Central memory CD8-positive, alpha-beta T cell (primary cell): ENCODE results near the gene LSS.

Source experiments
- ATAC-seq: fragments of 150-1000 bp; cut with Tn5 transposase; replicated peaks from 2 replicates; pipeline ENCODE4 v1.10.0; 2022; ENCODE audit warnings: mild to moderate bottlenecking, moderate FRiP score, moderate number of reproducible peaks; ENCODE audit not compliant: poor library complexity, severe bottlenecking; ENCODE audit errors: extremely low read depth
- DNase-seq, 2 donors: peaks; one replicate each; pipeline ENCODE4 v3.0.0; 2021; ENCODE audit warnings: low spot score in 2 of 2
- H3K27ac Mint-ChIP-seq: one replicate; pipeline ENCODE4 v1.8.0; 2022; ENCODE audit warnings: low read depth, mild to moderate bottlenecking, moderate library complexity, mixed read lengths
- H3K27me3 Mint-ChIP-seq: one replicate; pipeline ENCODE4 v1.8.0; 2022; ENCODE audit warnings: mixed read lengths
- H3K36me3 Mint-ChIP-seq: one replicate; pipeline ENCODE4 v1.8.0; 2022; ENCODE audit warnings: mild to moderate bottlenecking, moderate library complexity, mixed read lengths; ENCODE audit not compliant: insufficient read depth
- H3K4me1 Mint-ChIP-seq: one replicate; pipeline ENCODE4 v1.8.0; 2022; ENCODE audit warnings: mixed read lengths
- H3K4me3 Mint-ChIP-seq: one replicate; pipeline ENCODE4 v1.8.0; 2022; ENCODE audit warnings: mild to moderate bottlenecking, moderate library complexity, mixed read lengths
- H3K9me3 Mint-ChIP-seq: one replicate; pipeline ENCODE4 v1.8.0; 2022; ENCODE audit warnings: mixed read lengths

LSS gene

DNA sequence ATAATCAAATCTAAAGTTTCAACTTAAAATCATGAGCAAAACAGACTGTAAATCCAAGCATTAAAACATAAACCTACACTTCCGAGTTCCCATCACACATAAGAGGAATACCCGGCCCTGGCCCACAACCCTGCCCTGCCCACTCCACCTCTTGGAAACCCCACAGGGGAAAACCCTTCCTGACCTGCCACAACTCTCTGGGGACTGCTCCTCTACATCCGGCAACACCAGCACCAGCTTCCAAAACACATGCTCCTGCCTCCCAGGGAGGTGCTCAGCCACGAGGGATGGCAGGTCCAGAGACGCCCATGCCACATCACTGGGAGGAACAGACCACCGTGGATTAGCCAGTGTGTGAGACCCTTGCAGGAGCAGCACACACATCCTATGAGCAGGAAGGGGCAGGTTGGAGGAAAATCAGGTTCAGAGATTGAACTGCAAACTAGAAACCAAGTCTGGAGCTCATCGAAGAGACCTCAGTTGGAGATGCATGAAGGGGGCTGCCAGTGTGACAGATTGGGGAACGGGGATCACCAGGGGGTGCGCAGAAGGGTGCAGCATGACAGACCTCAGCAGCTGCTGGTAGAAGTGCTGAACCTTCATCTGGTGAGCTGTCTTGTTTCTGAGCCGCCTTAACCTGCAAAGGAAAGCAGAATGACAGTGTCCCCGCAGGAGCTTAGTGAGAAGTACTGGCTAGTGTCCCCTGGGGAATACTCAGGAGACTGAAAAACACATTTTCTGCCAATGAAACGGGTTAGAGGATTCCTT lies 25.8 kb upstream of the LSS start:
- Mint-ChIP-seq H3K4me3 (peak overlapping the region; percentile 7), H3K9me3 (no peaks in the 10 kb centered on the region), H3K36me3 (peaks cover 57% of the 10 kb centered on the region), H3K27me3 (no peaks in the 10 kb centered on the region), H3K4me1 (peaks cover 37% of the 10 kb centered on the region), H3K27ac (peak overlapping the region; percentile 85)
- ATAC-seq (no peak), DNase-seq (no peak)

DNA sequence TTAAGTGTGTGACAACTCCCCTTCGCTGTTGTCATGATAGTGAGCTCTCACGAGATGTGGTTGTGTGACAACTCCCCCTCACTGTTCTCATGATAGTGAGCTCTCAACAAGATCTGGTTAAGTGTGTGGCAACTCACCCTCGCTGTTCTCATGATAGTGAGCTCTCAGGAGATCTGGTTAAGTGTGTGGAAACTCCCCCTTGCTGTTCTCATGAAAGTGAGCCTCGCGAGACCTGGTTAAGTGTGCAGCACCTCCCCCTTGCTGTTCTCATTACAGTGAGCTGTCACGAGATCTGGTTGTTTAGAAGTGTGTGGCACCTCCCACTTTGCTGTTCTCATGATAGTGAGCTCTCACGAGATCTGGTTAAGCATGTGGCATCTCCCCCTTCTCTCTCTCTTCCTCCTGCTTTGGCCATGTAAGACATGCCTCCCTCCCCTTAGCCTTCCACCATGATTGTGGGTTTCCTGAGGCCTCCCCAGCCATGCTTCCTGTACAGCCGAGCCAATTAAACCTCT lies 25.1 kb upstream of the LSS start:
- Mint-ChIP-seq H3K36me3 (peaks cover 55% of the 10 kb centered on the region), H3K4me1 (peaks cover 40% of the 10 kb centered on the region), H3K4me3 (peak overlapping the region; percentile 7), H3K27ac (peak overlapping the region; percentile 68), H3K9me3 (no peaks in the 10 kb centered on the region), H3K27me3 (no peaks in the 10 kb centered on the region)
- DNase-seq (peak in 1 of 2 donors; percentile 33), ATAC-seq (peak; percentile 84)

DNA sequence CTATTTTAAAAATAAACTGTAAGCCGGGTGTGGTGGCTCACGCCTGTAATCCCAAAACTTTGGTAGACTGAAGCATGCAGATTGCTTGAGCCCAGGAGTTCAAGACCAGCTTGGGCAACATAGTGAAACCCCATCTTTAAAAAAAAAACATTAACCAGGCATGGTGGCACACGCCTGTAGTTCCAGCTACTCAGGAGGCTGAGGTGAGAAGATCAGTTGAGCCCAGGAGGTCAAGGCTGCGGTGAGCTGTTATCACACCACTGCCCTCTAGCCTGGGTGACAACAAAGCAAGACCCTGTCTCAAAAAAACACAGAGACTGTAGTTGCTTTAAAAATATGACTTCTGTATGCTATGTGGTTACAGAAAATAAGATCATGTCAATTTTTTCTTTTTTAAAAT lies 24.3 kb upstream of the LSS start:
- no peaks in the 10 kb centered on the region for H3K9me3 Mint-ChIP-seq

DNA sequence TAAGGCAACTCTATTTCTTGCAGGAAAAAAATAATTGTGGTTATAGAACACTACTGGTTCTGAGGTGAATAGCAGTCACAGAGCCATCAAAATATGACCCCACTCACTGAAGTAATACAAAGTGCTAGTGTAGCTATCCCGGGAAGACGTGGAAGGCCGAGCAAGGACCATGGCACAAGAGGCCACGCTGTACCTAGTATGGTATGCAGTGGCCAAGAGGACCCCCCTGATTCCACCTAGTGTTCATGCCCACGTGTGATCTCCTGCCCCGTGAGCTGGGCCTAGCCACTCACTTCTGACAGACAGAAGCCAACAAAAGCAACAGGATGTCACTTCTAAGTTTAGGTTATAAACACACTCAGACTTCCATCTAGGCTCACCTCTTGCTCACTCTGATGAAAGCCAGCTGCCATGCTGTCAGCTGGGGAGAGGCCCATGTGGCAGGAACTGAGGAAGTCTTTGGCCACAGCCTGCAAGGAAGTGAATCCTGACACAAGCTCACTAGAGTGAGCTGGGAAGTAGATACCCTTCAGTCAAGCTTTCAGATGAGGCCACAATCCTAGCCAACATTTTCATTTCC lies 21.7 kb upstream of the LSS start:
- DNase-seq (no peak), ATAC-seq (no peak)
- Mint-ChIP-seq H3K36me3 (peaks cover 46% of the 10 kb centered on the region), H3K4me1 (peaks cover 42% of the 10 kb centered on the region), H3K27me3 (no peaks in the 10 kb centered on the region), H3K4me3 (no peak overlapping the region), H3K9me3 (no peaks in the 10 kb centered on the region), H3K27ac (peak overlapping the region; percentile 64)

More for the DNA sequence above, 24.3 kb upstream of the LSS start:
- DNase-seq (no peak), ATAC-seq (no peak)
- H3K27me3 Mint-ChIP-seq = no peaks in the 10 kb centered on the region
- H3K27ac Mint-ChIP-seq = peak overlapping the region; percentile 68
- H3K4me3 Mint-ChIP-seq = no peak overlapping the region
- peaks cover 45% of the 10 kb centered on the region for H3K4me1 Mint-ChIP-seq
- H3K36me3 Mint-ChIP-seq = peaks cover 51% of the 10 kb centered on the region

DNA sequence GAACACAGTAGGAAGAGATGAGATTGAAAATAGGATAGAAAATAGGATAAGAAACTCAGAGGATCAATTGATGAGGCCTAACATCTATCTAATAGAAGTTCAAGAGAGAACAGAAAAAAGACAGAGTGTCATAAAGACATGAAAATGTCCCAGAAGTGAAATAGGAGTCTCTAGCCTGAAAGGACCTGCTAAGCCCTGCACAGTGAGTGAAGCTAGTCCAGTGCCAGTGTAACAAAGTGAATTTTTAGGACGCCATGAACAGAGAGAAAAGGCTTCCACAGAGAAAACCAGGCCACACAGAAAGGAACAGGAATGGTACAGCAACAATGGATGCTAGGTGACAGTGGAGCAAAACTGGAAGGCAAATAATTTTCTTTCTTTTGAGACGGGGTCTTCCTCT lies 20.3 kb upstream of the LSS start:
- no peaks in the 10 kb centered on the region for H3K27me3 Mint-ChIP-seq
- peaks cover 44% of the 10 kb centered on the region for H3K36me3 Mint-ChIP-seq
- no peak overlapping the region for H3K4me3 Mint-ChIP-seq
- no peaks in the 10 kb centered on the region for H3K9me3 Mint-ChIP-seq
- ATAC-seq = no peak
- H3K4me1 Mint-ChIP-seq = peaks cover 28% of the 10 kb centered on the region
- peak overlapping the region; percentile 58 for H3K27ac Mint-ChIP-seq
- DNase-seq = no peak

DNA sequence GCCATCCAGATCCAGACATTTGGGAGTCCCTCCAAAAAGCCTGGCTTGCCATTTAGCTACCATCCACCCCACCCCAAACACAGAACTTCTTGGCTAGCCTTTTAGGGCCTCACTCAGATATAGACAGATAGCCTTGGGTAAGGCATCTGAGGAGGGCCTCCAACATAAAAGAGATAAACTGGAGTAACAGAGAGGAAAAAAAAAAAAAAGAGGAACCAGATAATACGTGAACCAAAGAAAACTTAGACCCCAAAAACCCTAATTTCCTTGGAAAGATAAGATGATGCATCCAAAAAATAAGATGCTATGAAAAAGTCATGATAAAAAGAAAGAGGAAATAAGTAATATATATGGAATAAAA lies 19.8 kb upstream of the LSS start:
- Mint-ChIP-seq H3K27ac (peak overlapping the region; percentile 58), H3K36me3 (peaks cover 44% of the 10 kb centered on the region), H3K4me1 (peaks cover 24% of the 10 kb centered on the region), H3K27me3 (no peaks in the 10 kb centered on the region), H3K4me3 (no peak overlapping the region), H3K9me3 (no peaks in the 10 kb centered on the region)
- no peak for ATAC-seq
- DNase-seq = no peak

DNA sequence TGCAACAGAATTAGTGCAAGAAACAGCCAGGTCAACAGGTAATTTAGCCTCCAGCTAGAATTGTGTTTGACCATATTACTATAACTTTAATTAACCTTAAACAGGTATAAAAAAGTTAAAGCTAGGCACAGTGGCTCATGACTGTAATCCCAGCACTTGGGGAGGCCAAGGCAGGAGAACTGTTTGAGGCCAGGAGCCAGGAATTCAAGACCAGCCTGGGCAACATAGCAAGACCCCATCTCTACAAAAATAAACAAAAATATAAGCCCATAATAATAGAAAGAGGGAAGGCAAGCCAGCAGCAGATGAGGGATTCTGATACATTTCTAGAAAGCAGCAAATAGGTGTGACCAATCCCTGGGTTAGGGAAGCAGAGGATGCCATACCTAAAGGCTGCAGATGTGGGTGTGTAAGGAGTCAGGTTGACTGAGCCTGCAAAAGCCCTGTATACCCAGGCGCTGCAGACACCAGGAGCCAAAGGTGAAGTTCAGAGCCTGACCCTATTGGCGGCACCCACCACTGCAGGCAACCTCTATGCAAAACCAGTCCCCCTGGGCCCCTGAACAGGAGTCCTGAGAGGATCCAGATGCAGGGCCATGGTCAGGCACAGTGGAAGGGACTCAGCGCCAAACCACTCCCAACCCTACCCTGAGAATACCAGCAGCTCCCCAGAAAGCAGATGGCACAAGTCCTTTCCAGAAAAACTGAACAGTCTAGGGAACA lies 19.3 kb upstream of the LSS start:
- no peaks in the 10 kb centered on the region for H3K9me3 Mint-ChIP-seq
- H3K27me3 Mint-ChIP-seq = no peaks in the 10 kb centered on the region
- no peak overlapping the region for H3K4me3 Mint-ChIP-seq
- H3K4me1 Mint-ChIP-seq = peaks cover 22% of the 10 kb centered on the region
- peaks cover 49% of the 10 kb centered on the region for H3K36me3 Mint-ChIP-seq
- DNase-seq = no peak
- no peak for ATAC-seq
- no peak overlapping the region for H3K27ac Mint-ChIP-seq

DNA sequence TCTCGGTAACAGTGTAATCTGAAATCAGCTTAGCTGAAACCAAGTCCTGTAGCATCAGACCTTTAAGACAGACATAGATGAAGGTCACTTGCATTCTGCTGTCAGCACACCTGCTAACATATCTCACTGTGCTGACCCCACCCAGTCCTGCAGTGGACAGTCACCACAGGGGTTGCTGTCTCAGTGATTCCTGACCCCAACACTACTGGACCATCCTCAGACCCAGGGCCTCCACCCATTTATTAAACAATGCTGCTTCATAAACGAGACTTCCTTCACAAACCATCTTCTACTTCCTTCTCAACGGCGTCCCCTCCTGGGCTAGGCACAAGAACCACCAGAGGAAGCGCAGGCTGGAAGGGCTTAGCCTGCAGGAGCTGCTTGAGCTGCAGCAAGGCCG lies 17.8 kb upstream of the LSS start:
- no peak overlapping the region for H3K27ac Mint-ChIP-seq
- H3K4me1 Mint-ChIP-seq = peaks cover 22% of the 10 kb centered on the region
- H3K9me3 Mint-ChIP-seq = no peaks in the 10 kb centered on the region
- no peak overlapping the region for H3K4me3 Mint-ChIP-seq
- no peaks in the 10 kb centered on the region for H3K27me3 Mint-ChIP-seq
- H3K36me3 Mint-ChIP-seq = peaks cover 55% of the 10 kb centered on the region
- no peak for ATAC-seq
- DNase-seq = no peak

DNA sequence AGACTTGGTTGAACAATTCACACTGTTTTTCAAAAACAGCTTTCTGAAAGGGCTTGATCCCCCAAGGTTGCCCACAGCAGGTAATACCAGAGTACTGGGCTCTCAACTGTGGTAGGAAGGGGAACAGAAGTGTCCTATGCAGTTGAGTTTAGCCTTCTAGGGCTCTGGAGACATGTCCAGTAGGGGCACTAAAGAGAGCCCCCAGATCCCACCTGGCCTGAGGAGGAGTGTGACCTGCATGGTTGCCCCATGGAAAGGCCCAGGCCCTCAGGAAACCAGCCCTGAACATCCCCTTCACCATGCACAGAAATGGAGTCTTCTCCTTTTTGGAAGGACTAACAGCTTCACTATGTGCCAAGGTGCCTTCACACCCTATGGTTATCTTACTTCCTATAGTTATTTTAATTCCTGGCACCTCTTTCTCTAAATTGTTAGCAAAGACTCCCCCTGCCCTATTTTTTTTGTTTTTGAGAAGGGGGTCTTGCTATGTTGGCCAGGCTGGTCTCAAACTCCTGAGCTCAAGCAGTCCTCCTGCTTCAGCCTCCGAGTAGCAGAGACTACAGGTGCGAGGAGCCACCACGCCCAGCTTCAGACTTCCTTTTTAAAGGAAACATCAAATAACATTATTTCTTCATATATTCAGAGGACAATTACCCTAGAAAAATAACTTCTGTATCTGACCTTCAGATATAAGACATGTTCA lies 16.8 kb upstream of the LSS start:
- peaks cover 15% of the 10 kb centered on the region for H3K4me1 Mint-ChIP-seq
- H3K27ac Mint-ChIP-seq = no peak overlapping the region
- peaks cover 52% of the 10 kb centered on the region for H3K36me3 Mint-ChIP-seq
- ATAC-seq (no peak), DNase-seq (no peak)
- H3K4me3 Mint-ChIP-seq = no peak overlapping the region
- H3K9me3 Mint-ChIP-seq = no peaks in the 10 kb centered on the region
- H3K27me3 Mint-ChIP-seq = no peaks in the 10 kb centered on the region

DNA sequence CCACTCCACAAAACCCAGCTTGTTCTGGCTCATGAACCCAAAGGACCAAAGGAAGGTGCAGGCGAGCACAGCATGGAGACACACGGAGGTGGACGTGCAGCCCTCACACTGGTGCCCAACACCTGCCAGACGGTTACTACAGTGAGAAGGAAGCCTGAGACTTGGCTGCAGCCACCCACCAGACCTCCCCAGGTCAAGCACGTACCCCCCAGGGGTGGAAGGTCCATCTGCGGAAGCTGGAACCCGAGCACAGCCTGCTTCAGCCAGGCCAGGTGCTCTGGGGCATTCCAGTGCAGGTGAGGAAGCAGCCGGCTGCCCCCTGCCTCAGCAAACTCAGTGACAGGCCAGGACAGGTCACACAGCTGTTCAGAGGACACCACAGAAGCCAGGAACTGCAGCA lies 16.0 kb upstream of the LSS start:
- Mint-ChIP-seq H3K36me3 (peaks cover 50% of the 10 kb centered on the region), H3K27me3 (no peaks in the 10 kb centered on the region)

DNA sequence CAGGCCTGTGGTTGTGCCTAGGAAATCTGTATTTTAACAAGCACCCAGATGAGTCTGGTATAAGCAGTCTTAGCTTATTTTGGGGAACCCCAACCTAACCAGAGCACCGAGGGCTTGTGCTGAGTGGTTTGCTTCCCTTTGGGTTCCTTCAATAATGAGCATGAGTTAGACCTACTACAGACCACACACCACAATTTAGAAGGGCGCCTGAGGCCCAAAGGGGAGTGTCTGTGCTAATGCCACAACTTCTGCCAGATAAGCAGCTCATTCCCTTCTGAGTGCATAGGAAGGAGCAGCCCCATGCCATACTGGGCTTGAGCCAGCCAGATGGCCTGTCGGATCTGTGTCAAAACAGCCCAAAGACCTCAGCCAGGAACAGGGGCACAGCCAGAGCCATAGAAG lies 15.4 kb upstream of the LSS start:
- Mint-ChIP-seq H3K27me3 (no peaks in the 10 kb centered on the region), H3K27ac (peak overlapping the region; percentile 68), H3K9me3 (no peaks in the 10 kb centered on the region), H3K36me3 (peaks cover 47% of the 10 kb centered on the region), H3K4me3 (no peak overlapping the region), H3K4me1 (peaks cover 15% of the 10 kb centered on the region)
- no peak for DNase-seq
- no peak for ATAC-seq

More for the DNA sequence above, 16.0 kb upstream of the LSS start:
- Mint-ChIP-seq H3K4me3 (no peak overlapping the region), H3K27ac (no peak overlapping the region), H3K4me1 (peaks cover 13% of the 10 kb centered on the region), H3K9me3 (no peaks in the 10 kb centered on the region)
- ATAC-seq = no peak
- no peak for DNase-seq

DNA sequence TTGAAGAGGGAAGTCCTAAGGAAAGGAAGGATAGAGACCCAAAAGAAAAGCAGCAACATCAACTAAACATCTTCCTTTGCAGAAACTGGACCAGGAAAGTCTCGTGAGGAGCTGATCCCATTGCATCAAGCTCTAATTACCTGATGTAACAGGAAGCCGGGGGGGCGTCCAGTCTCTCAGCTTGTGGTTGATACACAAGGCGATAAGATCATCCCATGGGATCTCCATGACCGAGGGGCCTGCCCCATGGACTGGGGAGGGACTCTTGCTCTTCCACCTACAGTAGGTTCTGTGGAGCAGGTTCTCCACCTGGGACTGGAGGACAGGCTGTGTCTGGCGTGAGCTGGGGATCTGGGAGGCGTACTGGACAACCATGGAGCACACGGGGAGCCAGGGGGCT lies 14.8 kb upstream of the LSS start:
- peaks cover 48% of the 10 kb centered on the region for H3K36me3 Mint-ChIP-seq
- no peak for DNase-seq
- H3K4me3 Mint-ChIP-seq = no peak overlapping the region
- no peaks in the 10 kb centered on the region for H3K27me3 Mint-ChIP-seq
- H3K27ac Mint-ChIP-seq = peak overlapping the region; percentile 68
- no peak for ATAC-seq
- no peaks in the 10 kb centered on the region for H3K9me3 Mint-ChIP-seq
- H3K4me1 Mint-ChIP-seq = peaks cover 9% of the 10 kb centered on the region
